ENCODE measurements around the gene NAIF1.
"Not testable (repeated sequence)": the region's sequence is repeated elsewhere in the genome, so short reads cannot be mapped to it uniquely, and the experiment has no call there.

Gene NAIF1

DNA sequence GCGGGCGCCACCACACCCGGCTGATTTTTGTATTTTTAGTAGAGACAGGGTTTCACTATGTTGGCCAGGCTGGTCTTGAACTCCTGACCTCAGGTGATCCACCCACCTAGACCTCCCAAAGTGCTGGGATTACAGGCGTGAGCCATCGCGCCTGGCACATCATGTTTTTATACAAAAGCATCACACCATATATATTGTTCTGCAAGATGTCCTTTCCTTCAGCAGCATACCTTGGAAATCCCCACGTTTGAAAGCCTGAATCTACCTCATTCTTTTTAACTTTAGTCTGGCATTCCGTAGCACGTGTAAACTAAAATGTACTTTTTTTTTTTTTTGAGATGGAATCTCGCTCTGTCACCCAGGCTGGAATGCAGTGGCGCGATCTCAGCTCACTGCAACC, 43.4 kb downstream of the NAIF1 start:
- DNase-seq, result not testable (repeated sequence)

- no peak for DNase-seq
Measured at GRCh38 chr9:128022886-128023285, 44.2 kb downstream of the NAIF1 start.

GRCh38 chr9:128021098-128021497, 46.0 kb downstream of the NAIF1 start:
- DNase-seq, result no peak

DNA sequence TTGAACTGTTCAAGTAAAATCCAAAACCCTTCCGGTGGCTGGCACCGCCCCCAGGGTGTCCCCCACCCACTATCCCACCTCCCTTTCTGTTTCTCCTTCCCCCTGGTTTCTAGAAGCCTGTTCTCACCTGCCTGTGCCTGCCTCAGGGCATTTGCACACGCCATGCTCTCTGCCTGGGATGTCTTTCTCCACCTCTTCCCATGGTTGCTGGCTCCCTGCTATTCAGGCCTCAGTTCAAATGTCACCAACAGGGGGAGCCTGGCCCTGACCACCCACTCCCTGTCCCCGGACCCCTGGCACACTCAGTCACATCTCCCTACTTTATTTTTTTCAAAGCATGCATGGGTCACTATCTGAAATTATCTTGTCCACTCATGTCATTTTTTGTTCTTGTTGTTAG, 46.4 kb downstream of the NAIF1 start:
- DNase-seq, result no peak

GRCh38 chr9:128015696-128016095, 51.4 kb downstream of the NAIF1 start:
- DNase-seq, result no peak

Measured in NCI-H187 (cell line).